Muscle of leg (tissue), 11 donors: ENCODE data around the gene EXOC4. TPM values are rescaled to one million over a fixed set of nuclear protein-coding genes. Genes with fewer than 3 reads are reported as not detected.
A peak's percentile ranks its signal among the peaks of the same experiment; 100 is the strongest.
"Not testable (repeated sequence)": the region's sequence is repeated elsewhere in the genome, so short reads cannot be mapped to it uniquely, and the experiment has no call there.

Experiments
- DNase-seq: peaks from one replicate; pipeline ENCODE4 v3.0.0; 2013
- H3K27ac ChIP-seq: one replicate; pipeline ENCODE4 v1.5.1; 2013; ENCODE audit warnings: mild to moderate bottlenecking, low read length, control low read depth
- H3K27me3 ChIP-seq: one replicate; pipeline ENCODE4 v1.6.1; 2013; ENCODE audit warnings: low read length; ENCODE audit not compliant: control insufficient read depth, insufficient read depth
- H3K36me3 ChIP-seq: one replicate; pipeline ENCODE4 v1.6.1; 2013; ENCODE audit warnings: low read length; ENCODE audit not compliant: control insufficient read depth, insufficient read depth
- H3K4me1 ChIP-seq: one replicate; pipeline ENCODE4 v1.6.1; 2013; ENCODE audit warnings: low read length; ENCODE audit not compliant: control insufficient read depth, insufficient read depth
- H3K4me3 ChIP-seq: one replicate; pipeline ENCODE4 v1.5.1; 2013; ENCODE audit warnings: low read length, control low read depth
- H3K9me3 ChIP-seq: replicated peaks from 2 replicates; pipeline ENCODE4 v1.6.1; 2013; ENCODE audit warnings: low read depth, low read length; ENCODE audit not compliant: control insufficient read depth
- WGBS: methylation state at CpG from one replicate; pipeline ENCODE4 v1.1.5; 2013; ENCODE audit warnings: missing lambda C conversion rate; ENCODE audit not compliant: insufficient coverage; 5-methylcytosine and 5-hydroxymethylcytosine counted together
- polyA plus RNA-seq, 8 donors: library from polyadenylated mRNA; unstranded; fragments of 120-200 nt; gene quantifications; one replicate each; pipeline versions ENCODE4 v1.2.1 to v1.2.3, GENCODE V29; 2013; ENCODE audit warnings: inconsistent platforms in 1 of 8, low replicate concordance in 1 of 8; ENCODE audit not compliant: insufficient read length in 8 of 8, insufficient read depth in 1 of 8
- total RNA-seq: library from RNA; stranded (reverse); fragments of 120-200 nt; gene quantifications from one replicate; pipeline ENCODE4 v1.2.4, GENCODE V29; 2013

The EXOC4 gene
- total and polyA plus RNA-seq, 9 donors: 37.3 to 64.9 (median 41.1) TPM

DNA sequence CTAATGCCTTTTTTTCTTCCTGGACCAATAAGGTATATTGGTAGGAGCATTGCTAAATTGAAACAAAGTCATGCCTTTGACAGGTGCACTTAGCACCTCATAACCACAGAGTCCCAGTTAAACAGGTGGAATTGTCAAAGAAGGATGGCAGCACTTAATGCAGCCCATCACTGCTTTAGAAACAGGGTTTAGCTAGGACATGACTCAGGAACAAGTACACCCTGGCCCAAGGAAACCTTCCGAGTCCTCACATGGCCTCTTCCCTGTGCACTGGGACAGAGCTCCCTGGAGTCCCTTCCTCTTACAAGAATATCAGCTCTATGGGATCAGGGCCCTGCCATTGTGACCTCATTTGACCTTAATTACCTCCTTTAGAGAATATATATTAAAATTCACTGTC lies 382.7 kb downstream of the EXOC4 start:
- Histone ChIP-seq H3K27ac (no peak overlapping the region), H3K36me3 (no peaks in the 10 kb centered on the region), H3K4me3 (no peak overlapping the region), H3K27me3 (no peaks in the 10 kb centered on the region), H3K9me3 (no peaks in the 10 kb centered on the region), H3K4me1 (no peaks in the 10 kb centered on the region)
- no CpG with 5 or more reads among the region's 1 CpG for WGBS
- no peak for DNase-seq

DNA sequence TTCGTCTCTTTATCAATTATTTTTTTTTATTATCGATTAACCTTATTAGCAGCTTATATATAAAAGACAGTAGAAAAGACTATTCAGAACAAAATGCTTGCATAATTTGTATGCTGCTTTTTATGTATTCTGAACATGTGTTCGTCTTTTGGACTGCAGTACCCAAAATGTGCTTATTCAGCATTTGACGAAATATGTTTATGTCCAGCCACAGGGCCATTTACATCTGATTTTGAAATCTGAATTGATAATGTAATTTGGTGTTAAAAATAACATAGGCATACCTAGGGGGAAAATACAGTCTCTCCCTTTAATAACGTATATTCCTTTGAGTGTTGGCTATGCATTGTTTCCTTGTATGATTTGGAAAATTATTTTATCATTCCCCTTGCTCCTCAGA lies 386.0 kb downstream of the EXOC4 start:
- H3K27me3 ChIP-seq: no peaks in the 10 kb centered on the region
- no peaks in the 10 kb centered on the region for H3K9me3 ChIP-seq
- H3K4me1 ChIP-seq: no peaks in the 10 kb centered on the region
- H3K4me3 ChIP-seq: no peak overlapping the region
- no peak overlapping the region for H3K27ac ChIP-seq
- no peak for DNase-seq
- WGBS: 80% methylated on average over 1 of the region's 5 CpGs
- no peaks in the 10 kb centered on the region for H3K36me3 ChIP-seq

DNA sequence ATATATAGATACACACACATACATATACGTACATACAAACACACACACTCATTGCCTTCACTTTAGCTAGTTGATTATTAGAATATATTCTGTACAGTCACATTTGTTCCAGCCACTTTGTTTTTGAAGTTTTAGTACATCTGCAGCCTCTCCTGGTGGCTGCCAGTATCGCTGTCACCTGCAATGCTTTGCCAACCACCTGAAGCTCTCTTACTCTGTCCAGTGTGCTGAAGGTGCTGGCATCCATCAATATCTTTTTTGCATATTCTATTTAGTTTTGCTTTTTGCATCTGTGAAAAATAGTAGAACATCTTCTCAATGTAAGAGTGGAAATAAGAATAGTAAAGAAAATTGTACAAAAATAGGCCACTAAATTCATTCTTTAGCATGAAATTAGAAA lies 388.6 kb downstream of the EXOC4 start:
- Histone ChIP-seq H3K36me3 (no peaks in the 10 kb centered on the region), H3K27me3 (no peaks in the 10 kb centered on the region), H3K9me3 (peaks cover 8% of the 10 kb centered on the region), H3K4me3 (no peak overlapping the region), H3K4me1 (no peaks in the 10 kb centered on the region), H3K27ac (no peak overlapping the region)
- no peak for DNase-seq
- no CpG with 5 or more reads among the region's 2 CpGs for WGBS

DNA sequence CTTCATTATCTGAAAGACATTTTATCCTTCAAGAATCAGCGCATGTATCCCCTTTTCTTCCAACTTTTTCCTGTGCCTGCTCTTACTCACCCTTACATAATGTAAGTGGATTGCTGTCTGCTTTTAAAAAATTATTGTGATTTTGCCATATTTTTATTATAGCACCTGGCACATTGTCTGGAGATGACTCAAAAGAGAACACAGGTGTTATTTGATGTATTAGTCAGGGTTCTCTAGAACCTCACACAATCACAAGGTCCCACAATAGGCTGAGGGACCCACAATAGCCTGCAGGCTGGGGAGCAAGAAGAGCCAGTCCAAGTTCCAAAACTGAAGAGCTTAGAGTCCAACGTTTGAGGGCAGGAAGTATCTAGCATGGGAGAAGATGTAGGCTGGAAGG lies 390.0 kb downstream of the EXOC4 start:
- H3K4me3 ChIP-seq: no peak overlapping the region
- no peak for DNase-seq
- no peaks in the 10 kb centered on the region for H3K27me3 ChIP-seq
- WGBS: no CpG with 5 or more reads among the region's 2 CpGs
- peaks cover 2% of the 10 kb centered on the region for H3K4me1 ChIP-seq
- H3K27ac ChIP-seq: no peak overlapping the region
- peaks cover 8% of the 10 kb centered on the region for H3K9me3 ChIP-seq
- no peaks in the 10 kb centered on the region for H3K36me3 ChIP-seq

DNA sequence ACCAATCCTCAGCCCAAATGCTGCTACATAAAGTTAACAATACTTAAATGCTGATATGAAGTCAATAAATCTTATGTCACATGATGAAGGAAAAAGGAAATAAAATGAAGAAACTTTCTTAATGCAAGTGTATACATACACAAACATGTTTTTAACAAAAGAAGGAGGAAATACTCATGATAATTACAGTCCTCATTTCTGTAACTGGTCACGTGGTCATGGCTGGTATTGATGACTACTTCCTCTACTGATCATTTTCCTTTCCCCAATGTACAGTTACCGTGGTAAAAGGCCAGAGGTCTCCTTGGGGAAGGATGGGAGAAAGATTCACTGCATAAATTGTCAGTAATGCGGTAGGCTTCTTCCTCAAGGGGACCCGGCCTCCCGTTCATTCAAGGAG lies 390.8 kb downstream of the EXOC4 start:
- 100% methylated on average over 1 of the region's 5 CpGs for WGBS
- H3K4me1 ChIP-seq, H3K4me3 ChIP-seq, H3K9me3 ChIP-seq, H3K27me3 ChIP-seq, H3K27ac ChIP-seq, DNase-seq, H3K36me3 ChIP-seq: not testable (repeated sequence)

DNA sequence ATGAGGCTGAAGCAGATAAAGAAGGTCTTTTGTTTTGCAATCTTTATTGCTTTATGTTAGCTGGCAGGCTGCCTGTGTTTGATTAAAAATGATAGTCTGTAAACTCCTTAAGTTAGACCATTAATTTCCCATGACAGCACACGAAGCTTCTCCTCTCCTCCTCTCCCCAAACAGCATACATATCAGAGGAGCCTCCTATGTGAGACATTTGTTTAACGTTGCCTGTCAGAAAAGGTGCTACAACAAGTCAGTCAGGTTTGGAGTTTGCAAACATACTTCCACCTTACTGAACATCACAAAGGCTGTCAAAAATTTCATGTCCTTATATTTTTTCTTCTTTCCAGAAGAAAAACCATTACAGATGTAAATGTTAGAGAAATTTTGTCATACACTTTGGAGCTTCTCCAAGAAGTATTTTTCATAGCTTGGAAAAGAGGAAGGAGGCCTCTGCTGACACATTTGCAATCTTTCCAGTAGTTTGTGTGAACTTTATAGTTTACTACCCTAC lies 393.1 kb downstream of the EXOC4 start:
- H3K27me3 ChIP-seq: no peaks in the 10 kb centered on the region
- peaks cover 2% of the 10 kb centered on the region for H3K4me1 ChIP-seq
- DNase-seq: peak; percentile 79
- H3K4me3 ChIP-seq: no peak overlapping the region
- WGBS: no CpG with 5 or more reads among the region's 2 CpGs
- peaks cover 8% of the 10 kb centered on the region for H3K9me3 ChIP-seq
- no peak overlapping the region for H3K27ac ChIP-seq
- H3K36me3 ChIP-seq: no peaks in the 10 kb centered on the region

DNA sequence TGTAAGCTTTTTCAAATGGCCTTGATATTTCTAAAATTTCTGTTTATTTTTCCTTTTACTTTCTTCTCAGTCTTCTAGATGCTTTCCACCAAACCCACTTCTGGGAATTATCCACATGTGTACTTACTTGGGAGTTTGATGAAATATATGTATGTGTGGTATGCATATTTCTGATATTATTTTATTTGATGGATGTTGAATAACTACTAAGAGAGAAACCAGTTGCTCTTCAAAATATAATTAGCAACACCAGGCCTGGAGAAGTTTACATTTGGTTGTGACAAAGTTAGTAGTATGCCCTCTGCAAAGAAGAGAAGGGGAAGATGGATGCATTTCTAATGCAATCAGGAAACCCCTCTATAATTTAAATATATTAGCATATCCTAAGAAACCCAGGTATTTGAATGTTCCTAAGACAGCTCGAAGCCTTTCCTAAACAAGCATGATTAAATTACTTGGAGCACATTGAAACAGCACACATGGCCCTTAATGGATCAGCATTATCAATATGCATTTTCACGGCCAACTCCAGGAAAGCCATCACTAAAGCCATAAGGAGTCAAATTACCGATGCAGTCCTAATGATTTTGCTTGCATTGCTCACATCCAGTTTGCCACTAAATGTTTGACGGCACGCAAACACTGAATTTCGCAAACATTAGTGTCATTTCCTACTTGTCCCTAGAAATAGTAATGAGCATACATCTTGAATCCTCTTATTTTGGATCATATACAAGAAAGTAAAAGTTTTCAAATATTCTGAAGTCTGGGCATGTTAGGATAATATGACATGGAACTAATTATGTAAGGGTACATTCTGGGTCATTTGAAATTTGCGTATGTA lies 393.8 kb downstream of the EXOC4 start:
- Histone ChIP-seq H3K4me1 (peaks cover 2% of the 10 kb centered on the region), H3K27ac (no peak overlapping the region), H3K27me3 (no peaks in the 10 kb centered on the region), H3K36me3 (no peaks in the 10 kb centered on the region), H3K9me3 (peaks cover 8% of the 10 kb centered on the region), H3K4me3 (no peak overlapping the region)
- WGBS: 83% methylated on average over 1 of the region's 7 CpGs
- DNase-seq: no peak

DNA sequence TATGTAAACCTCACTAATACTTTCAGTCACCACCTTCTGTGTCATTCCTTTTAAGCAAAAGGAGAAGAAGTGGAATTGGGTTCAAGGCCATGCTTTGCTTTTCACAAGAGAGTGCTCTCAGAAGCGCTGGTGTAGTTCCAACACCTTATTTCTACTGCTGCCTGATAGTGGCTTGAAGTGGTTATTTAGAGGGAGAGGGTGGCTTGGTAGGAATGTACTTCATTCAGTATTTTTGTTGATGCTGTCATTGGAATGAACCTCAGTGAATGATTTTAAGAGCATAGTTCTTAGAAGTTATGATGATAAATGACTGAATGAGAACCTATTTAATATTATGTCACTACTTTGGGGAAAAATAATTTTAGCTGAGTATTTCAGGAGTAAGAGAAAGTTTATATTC lies 396.7 kb downstream of the EXOC4 start:
- peak; percentile 18 for DNase-seq
- H3K27ac ChIP-seq: no peak overlapping the region
- H3K27me3 ChIP-seq: no peaks in the 10 kb centered on the region
- H3K4me1 ChIP-seq: peaks cover 3% of the 10 kb centered on the region
- WGBS: 80% methylated on average over 1 of the region's 1 CpG
- no peaks in the 10 kb centered on the region for H3K36me3 ChIP-seq
- H3K9me3 ChIP-seq: peaks cover 1% of the 10 kb centered on the region
- no peak overlapping the region for H3K4me3 ChIP-seq

DNA sequence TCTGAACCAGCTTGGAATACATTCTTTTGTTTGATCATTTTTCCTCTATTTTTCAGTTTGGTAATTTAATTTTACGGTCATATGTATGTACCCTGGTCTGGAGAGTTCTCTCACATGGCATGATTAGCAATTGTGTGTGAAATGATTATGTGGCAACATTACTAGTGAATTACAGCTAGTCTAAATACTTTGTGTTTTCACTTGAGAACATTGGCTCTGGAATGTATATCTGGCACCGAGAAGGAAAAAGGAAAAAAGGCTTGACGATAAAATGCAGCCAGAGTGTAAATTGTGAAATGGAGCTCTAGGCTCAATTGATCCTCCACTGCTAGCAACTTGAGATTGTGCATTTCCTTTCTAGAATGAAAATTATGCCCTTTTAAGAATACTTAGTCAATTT lies 397.2 kb downstream of the EXOC4 start:
- Histone ChIP-seq H3K36me3 (no peaks in the 10 kb centered on the region), H3K27ac (no peak overlapping the region), H3K4me1 (peaks cover 3% of the 10 kb centered on the region), H3K27me3 (no peaks in the 10 kb centered on the region), H3K4me3 (no peak overlapping the region), H3K9me3 (no peaks in the 10 kb centered on the region)
- DNase-seq: peak; percentile 71
- WGBS: no CpG with 5 or more reads among the region's 3 CpGs

DNA sequence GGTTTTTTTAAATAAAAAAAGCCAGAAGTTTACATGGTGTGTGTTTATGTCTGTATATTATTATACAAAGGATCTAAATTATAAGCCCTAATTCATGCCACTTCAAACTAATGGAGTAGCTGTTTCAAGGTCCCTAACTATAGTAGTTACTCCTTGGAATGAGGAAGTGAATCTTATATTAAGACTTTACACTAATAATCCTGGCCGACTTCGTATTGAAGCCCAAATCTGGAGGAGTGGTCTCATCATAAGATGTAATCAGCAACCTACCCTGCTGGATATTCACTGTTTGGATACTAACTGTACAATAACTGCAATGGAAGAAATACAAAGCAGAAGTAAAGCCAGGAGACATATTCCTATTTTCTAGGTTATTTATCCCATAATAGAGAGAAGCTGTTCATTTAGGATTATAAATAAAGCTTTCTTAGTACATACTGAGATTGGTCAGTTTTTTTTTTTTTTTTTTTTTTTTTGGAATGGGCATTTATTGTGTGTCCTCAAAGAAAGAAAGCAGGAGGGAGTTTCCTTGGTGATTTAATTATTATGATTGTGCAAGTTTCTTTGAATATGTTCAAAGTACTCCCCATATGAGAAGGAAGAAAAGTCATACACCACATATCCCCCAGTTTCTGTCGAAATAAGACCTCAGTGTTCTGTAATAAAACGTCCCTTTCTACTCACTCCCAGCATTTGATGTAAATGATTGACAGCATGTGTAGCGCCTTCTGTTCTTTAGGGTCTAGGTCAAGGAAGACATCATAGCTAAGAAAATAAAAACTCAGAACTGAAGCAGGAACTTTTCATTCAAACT lies 397.8 kb downstream of the EXOC4 start:
- whole genome bisulfite sequencing: no CpG with 5 or more reads among the region's 5 CpGs
- Histone ChIP-seq H3K9me3 (no peaks in the 10 kb centered on the region), H3K36me3 (no peaks in the 10 kb centered on the region), H3K4me3 (no peak overlapping the region), H3K27ac (no peak overlapping the region), H3K27me3 (no peaks in the 10 kb centered on the region), H3K4me1 (peaks cover 3% of the 10 kb centered on the region)
- DNase-seq: peak; percentile 12
